Measurements from ENCODE around the gene TFEC.

Gene TFEC

GRCh38 chr7:115920367-115920766, 110.2 kb downstream of the TFEC start:
- DNase-seq = no peak

- no peak for DNase-seq
These were observed 115.6 kb downstream of the TFEC start for GRCh38 chr7:115914951-115915350.

- DNase-seq = no peak
These were observed 119.1 kb downstream of the TFEC start for GRCh38 chr7:115911465-115911864.

GRCh38 chr7:115910541-115911164, 119.9 kb downstream of the TFEC start:
- DNase-seq = no peak

- no peak for DNase-seq
These were observed 123.8 kb downstream of the TFEC start for GRCh38 chr7:115906731-115907130.

- DNase-seq = no peak
These were observed 140.9 kb downstream of the TFEC start for GRCh38 chr7:115889669-115889984.

- no peak for DNase-seq
These were observed 141.4 kb downstream of the TFEC start for GRCh38 chr7:115888981-115889668.

- DNase-seq = no peak
These were observed 145.0 kb downstream of the TFEC start for GRCh38 chr7:115885550-115885949.
